PFSK-1 (cell line): Measurements from ENCODE around the gene CHD8.

Source experiments
- FOXP2 ChIP-seq: optimal IDR thresholded peaks from 2 replicates; pipeline ENCODE3; 2011; ENCODE audit warnings: borderline replicate concordance, control low read depth, inconsistent platforms; ENCODE audit not compliant: insufficient read depth; ENCODE audit errors: extremely low read length, extremely low read depth
- POLR2AphosphoS5 ChIP-seq: IDR thresholded peaks from 2 replicates; pipeline ENCODE4 v1.6.1; 2012; ENCODE audit warnings: low read depth, mild to moderate bottlenecking, control low read depth, low read length, moderate library complexity
- REST ChIP-seq, 2 experiments: IDR thresholded peaks; 2 replicates each; pipeline versions ENCODE4 v1.6.1 to v1.8.0; 2011 to 2012; ENCODE audit warnings: low read depth in 2 of 2, low read length in 2 of 2, control low read depth in 1 of 2, inconsistent platforms in 1 of 2, mild to moderate bottlenecking in 1 of 2, moderate library complexity in 1 of 2; ENCODE audit not compliant: insufficient read depth in 1 of 2
- SIN3A ChIP-seq: IDR thresholded peaks from 2 replicates; pipeline ENCODE4 v1.6.1; 2012; ENCODE audit warnings: mild to moderate bottlenecking, low read length, moderate library complexity, borderline replicate concordance; ENCODE audit not compliant: insufficient read depth
- TAF1 ChIP-seq: IDR thresholded peaks from 2 replicates; pipeline ENCODE4 v1.6.1; 2012; ENCODE audit warnings: low read length, control low read depth, borderline replicate concordance; ENCODE audit not compliant: insufficient read depth

- TF ChIP-seq SIN3A (no peak), POLR2AphosphoS5 (no peak), TAF1 (0 out of 2 replicates have a peak, but pooled peaks have one; percentile 10), REST (IDR thresholded peaks at IDR 0.05; ENCODE audit: insufficient read depth in 1 of 2, low read depth in 2 of 2, low read length in 2 of 2) (no peak), FOXP2 (no peak)
These were observed 20.6 kb upstream of the CHD8 start for GRCh38 chr14:21476523-21476924.
